Mesodermal cell (in vitro differentiated cells): ENCODE measurements around the gene CDY2B.
"Not testable (repeated sequence)": the region's sequence is repeated elsewhere in the genome, so short reads cannot be mapped to it uniquely, and the experiment has no call there.

Experiments
- H3K27ac ChIP-seq: 2 replicates; pipeline ENCODE4 v1.7.0; 2013; ENCODE audit warnings: mild to moderate bottlenecking, low read depth, low read length, moderate library complexity; ENCODE audit not compliant: severe bottlenecking
- H3K36me3 ChIP-seq: 2 replicates; pipeline ENCODE4 v1.7.1; 2013; ENCODE audit warnings: mild to moderate bottlenecking, low read length, moderate library complexity; ENCODE audit not compliant: control insufficient read depth, insufficient read depth
- H3K4me1 ChIP-seq: one replicate; pipeline ENCODE4 v1.7.1; 2013; ENCODE audit warnings: mild to moderate bottlenecking, low read length; ENCODE audit not compliant: insufficient read depth, control insufficient read depth, poor library complexity, severe bottlenecking
- H3K4me3 ChIP-seq: 2 replicates; pipeline ENCODE4 v1.7.0; 2013; ENCODE audit warnings: low read length, control low read depth, mild to moderate bottlenecking; ENCODE audit not compliant: insufficient read depth, poor library complexity, severe bottlenecking; ENCODE audit errors: extremely low read depth
- H3K9me3 ChIP-seq: 2 replicates; pipeline ENCODE4 v1.7.1; 2013; ENCODE audit warnings: mild to moderate bottlenecking, low read length, moderate library complexity; ENCODE audit not compliant: control insufficient read depth
- WGBS, 2 experiments: methylation state at CpG; one replicate each; pipeline ENCODE4 v1.1.5; 2013; ENCODE audit warnings: missing lambda C conversion rate in 2 of 2; ENCODE audit not compliant: insufficient coverage in 2 of 2; 5-methylcytosine and 5-hydroxymethylcytosine counted together

The CDY2B gene

GRCh38 chrY:17856963-17857848 lies 22.8 kb downstream of the CDY2B start:
- not testable (repeated sequence) for H3K36me3 ChIP-seq, H3K4me3 ChIP-seq, H3K9me3 ChIP-seq, H3K27ac ChIP-seq, H3K4me1 ChIP-seq
- WGBS, 2 experiments = no CpG with 5 or more reads among the region's 10 CpGs

DNA sequence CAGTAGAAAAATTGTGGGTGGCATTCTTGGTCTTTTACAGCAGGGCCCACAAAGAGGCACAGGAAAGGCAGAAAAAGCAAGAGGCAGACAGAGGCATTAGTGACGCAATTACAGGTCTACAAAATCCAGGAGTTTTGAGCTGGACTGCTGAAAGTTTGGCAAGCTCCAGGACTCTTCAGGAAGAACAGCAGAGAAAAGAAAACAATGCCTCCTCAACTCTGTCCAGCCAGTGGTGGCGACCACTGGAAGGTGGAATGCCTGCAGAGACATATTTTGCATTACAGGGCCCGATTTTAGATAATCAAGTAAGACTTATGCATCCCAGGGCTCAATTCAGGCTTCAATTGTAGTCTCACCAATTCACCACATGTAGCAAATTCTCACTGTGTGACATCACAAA lies 23.5 kb downstream of the CDY2B start:
- H3K9me3 ChIP-seq, H3K4me3 ChIP-seq, H3K36me3 ChIP-seq, H3K4me1 ChIP-seq, H3K27ac ChIP-seq: not testable (repeated sequence)
- WGBS, 2 experiments = no CpG with 5 or more reads among the region's 3 CpGs

DNA sequence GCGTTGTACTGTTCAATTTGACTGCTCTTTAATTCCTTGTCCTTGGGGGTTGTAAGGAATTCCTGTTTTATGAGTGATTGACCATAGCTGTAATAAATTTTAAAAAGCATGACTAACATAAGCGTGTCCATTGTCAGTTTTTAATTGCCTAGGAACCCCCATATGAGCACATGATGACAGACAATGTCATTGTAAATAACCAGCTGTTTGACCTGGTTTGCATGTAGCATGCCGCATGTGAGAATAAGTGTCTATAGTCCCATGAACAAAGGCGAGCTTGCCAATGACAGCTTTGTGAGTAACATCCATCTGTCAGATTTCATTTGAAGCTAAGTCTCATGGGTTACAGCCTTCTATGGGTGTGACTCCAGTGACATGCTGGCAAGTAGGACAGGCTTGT lies 30.9 kb downstream of the CDY2B start:
- WGBS, 2 experiments = no CpG with 5 or more reads among the region's 4 CpGs

GRCh38 chrY:17832149-17832548 lies 47.9 kb downstream of the CDY2B start:
- WGBS, 2 experiments = no CpG with 5 or more reads among the region's 12 CpGs
- not testable (repeated sequence) for H3K27ac ChIP-seq, H3K4me1 ChIP-seq, H3K9me3 ChIP-seq, H3K4me3 ChIP-seq, H3K36me3 ChIP-seq

More for the DNA sequence above, 30.9 kb downstream of the CDY2B start:
- H3K27ac ChIP-seq, H3K9me3 ChIP-seq, H3K4me1 ChIP-seq, H3K4me3 ChIP-seq, H3K36me3 ChIP-seq: not testable (repeated sequence)
